Mucosa of descending colon (tissue), 3 donors: ENCODE data around the gene C5AR1. TPM values are rescaled to one million over a fixed set of nuclear protein-coding genes. Genes with fewer than 3 reads are reported as not detected.

Source experiments
- ATAC-seq: fragments of 200-7000 bp; cut with Tn5 transposase; one replicate; pipeline ENCODE4 v1.9.1; 2020; ENCODE audit warnings: mild to moderate bottlenecking, moderate library complexity
- DNase-seq, 3 donors: peaks; one replicate each; pipeline ENCODE4 v3.0.0-alpha.2; 2020
- H3K36me3 ChIP-seq: fragments of 200-600 bp; one replicate; pipeline ENCODE4 v1.8.0; 2021; ENCODE audit warnings: low read depth, mild to moderate bottlenecking
- H3K4me1 ChIP-seq: fragments of 200-600 bp; one replicate; pipeline ENCODE4 v1.8.0; 2021; ENCODE audit warnings: low read depth, mild to moderate bottlenecking
- H3K4me3 ChIP-seq: fragments of 200-600 bp; one replicate; pipeline ENCODE4 v1.8.0; 2021; ENCODE audit warnings: mild to moderate bottlenecking
- H3K9me3 ChIP-seq: fragments of 200-600 bp; one replicate; pipeline ENCODE4 v1.8.0; 2021; ENCODE audit warnings: mild to moderate bottlenecking
- intact Hi-C, 2 donors: fragments of 100-400 bp; cut with DNase I in 1 of 2; cut with micrococcal nuclease in 1 of 2; formaldehyde crosslinking; loops; one replicate each; pipeline versions ENCODE4 v1.11.0 to v1.11.1; 2022; cut with DNase I, micrococcal nuclease
- total RNA-seq, 3 donors: library from RNA; stranded (reverse); fragmentation: NEBNext Ultra II Directional in 2 of 3; extraction: Animal tissue kit (Norgen Biotek cat#: 25700) in 2 of 3; gene quantifications; one replicate each; pipeline versions ENCODE4 v1.2.1 to v1.2.4, GENCODE V29; 2021 to 2023
- TF ChIP-seq, protein P1 (sequence below): fragments of 200-600 bp; IDR thresholded peaks from one replicate; pipeline ENCODE4 v1.8.0; 2022; ENCODE audit warnings: antibody characterized with exemption, mild to moderate bottlenecking
- donor health status: DM: no; HTN: no; CAD: no; lungs with moderate emphysema.
- donor health status: DM: no; HTN: no; CAD: no.
- donor health status: DM: no; HTN: yes; CAD: no.

Gene C5AR1
- total RNA-seq, 3 donors from 2014 or later = 5.1 to 13.5 (median 7.9) TPM

DNA sequence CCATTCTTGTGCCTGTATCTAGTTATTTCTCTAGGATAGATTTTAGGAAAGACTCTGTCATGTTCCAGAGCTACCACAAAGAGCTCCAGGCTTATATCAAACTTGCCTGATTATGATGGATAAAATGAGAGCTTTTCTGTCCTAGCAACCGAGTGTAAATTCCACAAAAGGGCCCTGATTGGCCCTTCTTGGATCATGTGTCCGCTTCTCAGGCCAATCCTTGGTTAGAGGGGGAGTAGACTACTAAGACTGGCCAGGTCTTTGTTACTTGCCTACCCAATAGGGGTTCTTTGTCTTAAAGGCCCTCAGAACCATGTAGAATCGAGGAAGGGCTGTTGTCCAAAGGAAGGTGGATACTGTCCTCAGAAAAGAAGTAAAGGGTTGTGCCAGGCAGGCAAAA is 41.9 kb downstream of the C5AR1 start:
- TF ChIP-seq, protein P1, sequence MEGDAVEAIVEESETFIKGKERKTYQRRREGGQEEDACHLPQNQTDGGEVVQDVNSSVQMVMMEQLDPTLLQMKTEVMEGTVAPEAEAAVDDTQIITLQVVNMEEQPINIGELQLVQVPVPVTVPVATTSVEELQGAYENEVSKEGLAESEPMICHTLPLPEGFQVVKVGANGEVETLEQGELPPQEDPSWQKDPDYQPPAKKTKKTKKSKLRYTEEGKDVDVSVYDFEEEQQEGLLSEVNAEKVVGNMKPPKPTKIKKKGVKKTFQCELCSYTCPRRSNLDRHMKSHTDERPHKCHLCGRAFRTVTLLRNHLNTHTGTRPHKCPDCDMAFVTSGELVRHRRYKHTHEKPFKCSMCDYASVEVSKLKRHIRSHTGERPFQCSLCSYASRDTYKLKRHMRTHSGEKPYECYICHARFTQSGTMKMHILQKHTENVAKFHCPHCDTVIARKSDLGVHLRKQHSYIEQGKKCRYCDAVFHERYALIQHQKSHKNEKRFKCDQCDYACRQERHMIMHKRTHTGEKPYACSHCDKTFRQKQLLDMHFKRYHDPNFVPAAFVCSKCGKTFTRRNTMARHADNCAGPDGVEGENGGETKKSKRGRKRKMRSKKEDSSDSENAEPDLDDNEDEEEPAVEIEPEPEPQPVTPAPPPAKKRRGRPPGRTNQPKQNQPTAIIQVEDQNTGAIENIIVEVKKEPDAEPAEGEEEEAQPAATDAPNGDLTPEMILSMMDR = no peak
- H3K4me3 ChIP-seq = no peak overlapping the region
- DNase-seq = no peak
- peaks cover 3% of the 10 kb centered on the region for H3K36me3 ChIP-seq
- ATAC-seq = no peak
- no peaks in the 10 kb centered on the region for H3K4me1 ChIP-seq
- no peaks in the 10 kb centered on the region for H3K9me3 ChIP-seq
- intact Hi-C loops = no loop called here

- Histone ChIP-seq H3K36me3 (peaks cover 3% of the 10 kb centered on the region), H3K4me3 (no peak overlapping the region), H3K4me1 (no peaks in the 10 kb centered on the region), H3K9me3 (no peaks in the 10 kb centered on the region)
- DNase-seq = no peak
- intact Hi-C loops = no loop called here
- TF ChIP-seq, protein P1 = no peak
- ATAC-seq = no peak
Observed at GRCh38 chr19:47352095-47352494, 42.4 kb downstream of the C5AR1 start.

DNA sequence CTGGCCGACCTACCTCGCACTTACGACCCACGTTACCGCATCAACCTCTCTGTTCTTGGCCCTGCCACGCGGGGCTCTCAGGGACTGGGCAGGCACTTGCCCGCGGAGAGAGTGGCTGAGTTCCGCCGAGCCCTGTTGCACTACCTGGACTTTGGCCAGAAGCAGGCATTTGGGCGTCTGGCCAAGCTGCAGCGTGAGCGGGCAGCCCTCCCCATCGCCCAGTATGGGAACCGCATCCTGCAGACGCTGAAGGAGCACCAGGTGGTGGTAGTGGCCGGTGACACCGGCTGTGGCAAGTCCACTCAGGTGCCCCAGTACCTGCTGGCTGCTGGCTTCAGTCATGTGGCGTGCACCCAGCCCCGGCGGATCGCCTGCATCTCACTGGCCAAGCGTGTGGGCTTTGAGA is 43.6 kb downstream of the C5AR1 start:
- H3K9me3 ChIP-seq = no peaks in the 10 kb centered on the region
- peaks cover 6% of the 10 kb centered on the region for H3K36me3 ChIP-seq
- no peak overlapping the region for H3K4me3 ChIP-seq
- no peaks in the 10 kb centered on the region for H3K4me1 ChIP-seq
- TF ChIP-seq, protein P1 = no peak
- intact Hi-C loops = no loop called here
- peak in 2 of 3 donors; percentile 67 to 86 for DNase-seq
- peak; percentile 30 for ATAC-seq

- peaks cover 6% of the 10 kb centered on the region for H3K36me3 ChIP-seq
- intact Hi-C loops = no loop called here
- H3K4me3 ChIP-seq = no peak overlapping the region
- TF ChIP-seq, protein P1 = no peak
- DNase-seq (no peak), ATAC-seq (no peak)
- H3K4me1 ChIP-seq = no peaks in the 10 kb centered on the region
- H3K9me3 ChIP-seq = no peaks in the 10 kb centered on the region
Observed at GRCh38 chr19:47356900-47357299, 47.2 kb downstream of the C5AR1 start.

- no peak for ATAC-seq
- no peak for DNase-seq
- H3K9me3 ChIP-seq = no peaks in the 10 kb centered on the region
- TF ChIP-seq, protein P1 = no peak
- H3K4me3 ChIP-seq = no peak overlapping the region
- H3K36me3 ChIP-seq = peaks cover 6% of the 10 kb centered on the region
- intact Hi-C loops = no loop called here
- no peaks in the 10 kb centered on the region for H3K4me1 ChIP-seq
Observed at GRCh38 chr19:47357788-47358680, 48.4 kb downstream of the C5AR1 start.
